ENCODE measurements around the gene PRKACB.
"Not testable (repeated sequence)": the region's sequence is repeated elsewhere in the genome, so short reads cannot be mapped to it uniquely, and the experiment has no call there.

The PRKACB gene

DNA sequence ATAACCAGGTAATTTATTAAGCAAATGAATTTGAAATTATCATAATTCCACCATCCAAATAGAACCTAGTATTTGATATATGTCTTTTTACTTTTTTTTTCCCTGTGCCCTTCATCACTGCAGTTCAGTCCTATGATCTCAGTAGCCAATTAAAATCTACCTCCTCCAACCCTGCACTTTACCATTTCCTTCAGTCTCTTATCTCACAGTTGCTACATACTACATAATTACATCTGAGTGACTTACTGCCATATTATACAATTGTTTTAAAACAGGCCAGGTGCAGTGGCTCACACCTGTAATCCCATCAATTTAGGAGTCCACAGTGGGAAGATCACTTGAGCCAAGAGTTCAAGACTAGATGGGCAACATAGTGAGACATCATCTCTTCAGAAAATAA, 73.2 kb downstream of the PRKACB start:
- DNase-seq (ENCODE audit: low spot score): no peak
- TF ChIP-seq, protein P1, sequence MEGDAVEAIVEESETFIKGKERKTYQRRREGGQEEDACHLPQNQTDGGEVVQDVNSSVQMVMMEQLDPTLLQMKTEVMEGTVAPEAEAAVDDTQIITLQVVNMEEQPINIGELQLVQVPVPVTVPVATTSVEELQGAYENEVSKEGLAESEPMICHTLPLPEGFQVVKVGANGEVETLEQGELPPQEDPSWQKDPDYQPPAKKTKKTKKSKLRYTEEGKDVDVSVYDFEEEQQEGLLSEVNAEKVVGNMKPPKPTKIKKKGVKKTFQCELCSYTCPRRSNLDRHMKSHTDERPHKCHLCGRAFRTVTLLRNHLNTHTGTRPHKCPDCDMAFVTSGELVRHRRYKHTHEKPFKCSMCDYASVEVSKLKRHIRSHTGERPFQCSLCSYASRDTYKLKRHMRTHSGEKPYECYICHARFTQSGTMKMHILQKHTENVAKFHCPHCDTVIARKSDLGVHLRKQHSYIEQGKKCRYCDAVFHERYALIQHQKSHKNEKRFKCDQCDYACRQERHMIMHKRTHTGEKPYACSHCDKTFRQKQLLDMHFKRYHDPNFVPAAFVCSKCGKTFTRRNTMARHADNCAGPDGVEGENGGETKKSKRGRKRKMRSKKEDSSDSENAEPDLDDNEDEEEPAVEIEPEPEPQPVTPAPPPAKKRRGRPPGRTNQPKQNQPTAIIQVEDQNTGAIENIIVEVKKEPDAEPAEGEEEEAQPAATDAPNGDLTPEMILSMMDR (IDR thresholded peaks at IDR 0.05; ENCODE audit: extremely low read depth, missing control alignments): no peak

DNA sequence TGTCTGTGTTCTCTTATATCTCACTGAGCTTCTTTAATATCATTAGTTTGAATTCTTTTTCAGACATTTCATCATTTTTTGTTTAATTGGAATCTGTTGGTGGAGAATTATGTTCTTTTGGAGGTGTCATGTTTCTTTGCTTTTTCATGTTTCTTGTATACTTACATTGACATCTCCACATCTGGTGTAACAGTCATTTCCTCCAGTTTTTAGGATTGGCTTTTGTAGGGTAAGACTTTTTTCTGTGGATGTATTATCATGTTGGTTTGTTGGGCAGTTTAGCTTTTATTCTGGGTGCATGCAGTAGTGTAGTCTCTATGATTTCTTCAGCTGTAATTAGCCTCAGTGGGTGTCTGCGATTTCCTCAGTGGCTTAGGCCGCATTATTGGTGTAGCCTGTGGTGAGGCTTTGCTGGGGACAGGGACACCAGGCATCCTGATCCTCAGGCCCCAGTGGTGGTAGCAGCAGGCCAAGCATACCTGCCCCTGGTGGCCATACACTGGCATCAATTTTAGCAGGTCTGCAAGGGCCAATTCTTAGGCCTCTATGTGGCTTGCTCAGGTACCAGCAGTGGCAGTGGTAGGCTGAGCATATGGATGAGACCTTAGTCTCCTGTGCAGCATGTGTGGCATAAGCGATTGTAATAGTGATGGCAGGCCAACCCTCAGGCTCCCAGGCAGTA, 79.8 kb downstream of the PRKACB start:
- TF ChIP-seq, protein P1 (IDR thresholded peaks at IDR 0.05; ENCODE audit: extremely low read depth, missing control alignments): no peak
- DNase-seq (ENCODE audit: low spot score): no peak

DNA sequence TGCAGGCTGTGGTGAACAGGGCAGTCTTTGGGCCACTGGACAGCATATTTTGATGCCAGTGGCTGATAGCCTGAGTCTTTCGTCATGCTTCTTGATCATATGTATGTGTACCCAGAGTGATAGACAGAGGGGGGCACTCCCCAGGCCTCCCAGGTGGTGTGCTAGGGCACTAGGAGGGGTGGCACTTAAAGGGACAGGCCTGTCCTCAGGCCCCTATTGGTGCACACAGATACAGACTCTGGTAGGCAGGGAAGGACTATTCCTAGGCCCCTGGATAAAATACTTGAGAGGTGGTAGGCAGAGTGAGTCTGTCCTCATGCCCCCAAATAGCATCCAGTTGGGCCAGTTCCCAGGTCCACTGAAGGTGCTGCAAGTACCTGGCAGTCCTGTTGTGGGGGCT, 80.8 kb downstream of the PRKACB start:
- TF ChIP-seq, protein P1 (IDR thresholded peaks at IDR 0.05; ENCODE audit: extremely low read depth, missing control alignments): no peak
- DNase-seq (ENCODE audit: low spot score): no peak

DNA sequence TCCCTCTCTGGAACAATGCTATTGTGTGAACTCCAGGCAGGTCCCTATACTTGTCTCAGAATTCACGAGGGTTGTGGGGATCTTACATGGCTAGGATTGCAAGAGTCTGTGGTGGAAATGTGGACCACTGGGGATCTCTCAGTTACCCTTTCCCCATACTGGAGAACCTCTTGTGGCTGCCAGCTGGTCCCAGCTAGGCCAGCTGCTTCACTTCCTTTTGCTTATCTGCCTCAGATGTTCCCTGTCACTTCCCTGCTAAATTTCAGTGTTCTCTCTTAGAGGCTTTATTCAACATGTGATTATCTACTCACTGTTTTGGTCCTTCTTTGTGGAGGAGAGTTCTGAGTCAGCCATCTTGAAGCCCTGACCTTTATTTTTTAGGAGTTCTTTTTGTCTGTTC, 81.6 kb downstream of the PRKACB start:
- no peak for DNase-seq (ENCODE audit: low spot score)
- TF ChIP-seq, protein P1 (IDR thresholded peaks at IDR 0.05; ENCODE audit: extremely low read depth, missing control alignments): no peak

DNA sequence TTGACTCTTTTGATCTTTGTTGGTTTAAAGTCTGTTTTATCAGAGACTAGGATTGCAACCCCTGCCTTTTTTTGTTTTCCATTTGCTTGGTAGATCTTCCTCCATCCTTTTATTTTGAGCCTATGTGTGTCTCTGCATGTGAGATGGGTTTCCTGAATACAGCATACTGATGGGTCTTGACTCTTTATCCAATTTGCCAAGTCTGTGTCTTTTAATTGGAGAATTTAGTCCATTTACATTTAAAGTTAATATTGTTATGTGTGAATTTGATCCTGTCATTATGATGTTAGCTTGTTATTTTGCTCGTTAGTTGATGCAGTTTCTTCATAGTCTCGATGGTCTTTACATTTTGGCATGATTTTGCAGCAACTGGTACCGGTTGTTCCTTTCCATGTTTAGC, 88.6 kb downstream of the PRKACB start:
- not testable (repeated sequence) for DNase-seq (ENCODE audit: low spot score)

DNA sequence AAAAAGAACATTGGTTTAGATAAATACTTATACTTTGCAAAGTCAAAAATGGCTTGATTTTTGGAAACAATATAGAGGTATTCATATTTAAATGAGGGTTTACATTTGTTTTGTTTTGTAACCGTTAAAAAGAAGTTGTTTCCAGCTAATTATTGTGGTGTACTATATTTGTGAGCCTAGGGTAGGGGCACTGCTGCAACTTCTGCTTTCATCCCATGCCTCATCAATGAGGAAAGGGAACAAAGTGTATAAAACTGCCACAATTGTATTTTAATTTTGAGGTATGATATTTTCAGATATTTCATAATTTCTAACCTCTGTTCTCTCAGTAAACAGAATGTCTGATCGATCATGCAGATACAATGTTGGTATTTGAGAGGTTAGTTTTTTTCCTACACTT, 92.2 kb downstream of the PRKACB start:
- no peak for DNase-seq (ENCODE audit: low spot score)
- TF ChIP-seq, protein P1 (IDR thresholded peaks at IDR 0.05; ENCODE audit: extremely low read depth, missing control alignments): no peak

DNA sequence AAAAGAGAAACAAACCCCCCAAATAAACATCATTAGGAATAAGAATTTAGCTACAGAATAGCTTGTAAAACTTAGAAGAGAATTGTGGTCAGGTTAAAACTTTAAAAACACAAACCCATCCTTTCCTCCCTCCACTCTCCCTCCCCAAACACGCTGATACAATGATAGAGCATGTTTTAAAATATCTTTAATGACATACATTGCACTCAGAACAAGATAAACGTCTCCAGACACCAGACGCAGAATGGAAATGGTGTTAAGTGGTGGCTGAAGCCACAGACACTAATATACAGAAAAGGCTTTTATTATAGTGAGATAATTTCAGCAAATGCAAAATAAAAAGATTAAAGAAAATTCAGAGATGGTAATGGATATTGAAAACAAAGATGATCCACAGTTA, 98.6 kb downstream of the PRKACB start:
- no peak for DNase-seq (ENCODE audit: low spot score)
- TF ChIP-seq, protein P1 (IDR thresholded peaks at IDR 0.05; ENCODE audit: extremely low read depth, missing control alignments): no peak

DNA sequence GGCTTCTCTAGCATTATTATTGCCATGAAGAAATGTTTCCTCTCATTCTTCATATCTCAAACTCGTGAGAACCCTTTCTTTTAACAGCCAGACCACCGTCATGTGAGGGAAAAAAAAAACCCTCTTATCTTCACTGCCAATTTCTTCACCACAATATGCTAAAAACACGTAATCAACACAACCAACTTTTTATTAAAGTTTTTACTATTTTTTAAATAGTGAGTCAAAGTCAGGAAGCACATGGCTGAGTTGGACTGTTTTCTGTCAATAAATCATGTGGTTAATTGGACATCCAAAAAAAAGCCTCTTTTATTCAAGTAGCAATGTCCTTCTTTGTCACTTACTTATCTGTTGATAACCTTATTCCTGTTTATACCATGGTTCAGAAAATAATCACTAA, 101.5 kb downstream of the PRKACB start:
- no peak for DNase-seq (ENCODE audit: low spot score)
- TF ChIP-seq, protein P1 (IDR thresholded peaks at IDR 0.05; ENCODE audit: extremely low read depth, missing control alignments): no peak
